Thyroid gland (tissue), 4 donors: Measurements from ENCODE around the gene OXSR1. TPM values are rescaled to one million over a fixed set of nuclear protein-coding genes. Genes with fewer than 3 reads are reported as not detected.

ENCODE experiments used
- DNase-seq, 2 donors: peaks; one replicate each; pipeline ENCODE4 v3.0.0-alpha.2; 2019
- H3K27ac ChIP-seq, 3 donors: fragments of 200-600 bp; sonication (generic); 1 replicate in 2 of 3; 2 replicates in 1 of 3; pipeline ENCODE4 v1.5.1; 2016 to 2019; ENCODE audit warnings: mild to moderate bottlenecking in 1 of 3, moderate library complexity in 1 of 3
- H3K27me3 ChIP-seq: fragments of 200-600 bp; sonication (generic); one replicate; pipeline ENCODE4 v1.5.1; 2019
- H3K36me3 ChIP-seq, 2 donors: fragments of 200-600 bp; sonication (generic); one replicate each; pipeline ENCODE4 v1.5.1; 2016 to 2019
- H3K4me1 ChIP-seq, 2 donors: fragments of 200-600 bp; sonication (generic); one replicate each; pipeline ENCODE4 v1.5.1; 2017 to 2019
- H3K4me3 ChIP-seq, 3 donors: fragments of 200-600 bp; sonication (generic); replicated peaks in 1 of 3; 1 replicate in 2 of 3; 2 replicates in 1 of 3; pipeline ENCODE4 v1.5.1; 2016; ENCODE audit warnings: mild to moderate bottlenecking in 1 of 3
- H3K9me3 ChIP-seq: fragments of 200-600 bp; sonication (generic); one replicate; pipeline ENCODE4 v1.5.1; 2017
- CTCF ChIP-seq, 6 experiments: fragments of 200-600 bp in 3 of 6; fragments of 450-650 bp in 3 of 6; sonication (generic) in 3 of 6; IDR thresholded peaks; one replicate each; pipeline ENCODE4 v1.5.1; 2016 to 2019; ENCODE audit warnings: antibody characterized with exemption in 6 of 6, mild to moderate bottlenecking in 2 of 6, inconsistent platforms in 1 of 6, moderate library complexity in 1 of 6
- POLR2A ChIP-seq, 2 donors: fragments of 450-650 bp; IDR thresholded peaks; one replicate each; pipeline ENCODE4 v1.6.1; 2017; ENCODE audit warnings: antibody characterized with exemption in 2 of 2, mild to moderate bottlenecking in 2 of 2, moderate library complexity in 1 of 2
- WGBS, 2 donors: methylation state at CpG; one replicate each; pipeline ENCODE4 v1.1.5; 2017; 5-methylcytosine and 5-hydroxymethylcytosine counted together
- intact Hi-C: fragments of 100-400 bp; cut with DNase I; formaldehyde crosslinking; loops from one replicate; pipeline ENCODE4 v1.15.1; 2023
- total RNA-seq, 4 donors: library from RNA; depleted of rRNA; stranded (reverse); fragments of >200 nt; gene quantifications; one replicate each; pipeline ENCODE4 v1.2.3, GENCODE V29; 2016

The OXSR1 gene
- total RNA-seq, 4 donors from 2014 or later: 32.0 to 40.5 (median 37.9) TPM

- WGBS, 2 donors: 83 to 84% methylated on average over 2 to 3 of the region's 3 CpGs
- Histone ChIP-seq H3K27ac (no peak overlapping the region), H3K4me3 (no peak overlapping the region), H3K9me3 (no peaks in the 10 kb centered on the region), H3K27me3 (no peaks in the 10 kb centered on the region), H3K36me3 (peaks cover 0 to 6% of the 10 kb centered on the region in 2 donors), H3K4me1 (peaks cover 8 to 11% of the 10 kb centered on the region in 2 donors)
- intact Hi-C loops: loop anchor here (5.0 kb wide), 1 partner anchor 34 kb away; no protein-coding TSS in a partner anchor
- no peak for TF ChIP-seq POLR2A (IDR thresholded peaks at IDR 0.05)
- TF ChIP-seq CTCF (IDR thresholded peaks at IDR 0.05): no peak
- no peak for DNase-seq
These were observed 21.8 kb upstream of the OXSR1 start for GRCh38 chr3:38143511-38143910.

GRCh38 chr3:38146504-38146903 lies 18.8 kb upstream of the OXSR1 start:
- H3K4me3 ChIP-seq: no peak overlapping the region
- DNase-seq: no peak
- H3K27me3 ChIP-seq: no peaks in the 10 kb centered on the region
- WGBS, 2 donors: 86 to 93% methylated on average over 2 of the region's 2 CpGs
- intact Hi-C loops: no loop called here
- H3K4me1 ChIP-seq: no peaks in the 10 kb centered on the region
- no peak overlapping the region for H3K27ac ChIP-seq
- H3K36me3 ChIP-seq: peaks cover 0 to 2% of the 10 kb centered on the region in 2 donors
- TF ChIP-seq POLR2A (IDR thresholded peaks at IDR 0.05) (no peak), CTCF (IDR thresholded peaks at IDR 0.05) (no peak)
- H3K9me3 ChIP-seq: no peaks in the 10 kb centered on the region

GRCh38 chr3:38147421-38147820 lies 17.9 kb upstream of the OXSR1 start:
- no peaks in the 10 kb centered on the region for H3K4me1 ChIP-seq
- no peak overlapping the region for H3K27ac ChIP-seq
- intact Hi-C loops: no loop called here
- DNase-seq: no peak
- H3K27me3 ChIP-seq: no peaks in the 10 kb centered on the region
- WGBS, 2 donors: 90 to 96% methylated on average over 3 of the region's 3 CpGs
- no peaks in the 10 kb centered on the region for H3K9me3 ChIP-seq
- TF ChIP-seq POLR2A (IDR thresholded peaks at IDR 0.05) (no peak), CTCF (IDR thresholded peaks at IDR 0.05) (no peak)
- H3K36me3 ChIP-seq: no peaks in the 10 kb centered on the region
- H3K4me3 ChIP-seq: no peak overlapping the region

GRCh38 chr3:38148311-38148882 lies 16.9 kb upstream of the OXSR1 start:
- no peaks in the 10 kb centered on the region for H3K27me3 ChIP-seq

More at GRCh38 chr3:38148311-38148882, 16.9 kb upstream of the OXSR1 start:
- Histone ChIP-seq H3K36me3 (no peaks in the 10 kb centered on the region), H3K27ac (no peak overlapping the region), H3K4me3 (no peak overlapping the region), H3K4me1 (no peaks in the 10 kb centered on the region), H3K9me3 (no peaks in the 10 kb centered on the region)
- TF ChIP-seq POLR2A (IDR thresholded peaks at IDR 0.05) (no peak), CTCF (IDR thresholded peaks at IDR 0.05) (no peak)
- 86% methylated on average over 5 of the region's 5 CpGs for WGBS, 2 donors
- intact Hi-C loops: no loop called here
- DNase-seq: no peak
